BE2C (cell line): ENCODE results near the gene CRYBG2.

Experiments used
- DNase-seq: peaks from one replicate; pipeline ENCODE4 v3.0.0-alpha.2; 2020
- H3K27me3 ChIP-seq: fragments of 250-450 bp; sonication (Bioruptor Pico); 2 replicates; pipeline ENCODE4 v1.5.1; 2020; ENCODE audit warnings: mild to moderate bottlenecking
- H3K36me3 ChIP-seq: fragments of 250-450 bp; sonication (Bioruptor Pico); 2 replicates; pipeline ENCODE4 v1.5.1; 2020; ENCODE audit warnings: mild to moderate bottlenecking
- H3K4me1 ChIP-seq: fragments of 250-450 bp; sonication (Bioruptor Pico); 2 replicates; pipeline ENCODE4 v1.5.1; 2020
- H3K4me3 ChIP-seq: 2 replicates; pipeline ENCODE4 v1.5.1; 2011; ENCODE audit warnings: low read depth, low read length
- H3K9me3 ChIP-seq: fragments of 250-450 bp; sonication (Bioruptor Pico); 2 replicates; pipeline ENCODE4 v1.5.1; 2020
- TF ChIP-seq, protein P1 (sequence below): IDR thresholded peaks from 2 replicates; pipeline ENCODE4 v1.5.1; 2012; ENCODE audit warnings: mild to moderate bottlenecking, low read depth, low read length

Gene CRYBG2

DNA sequence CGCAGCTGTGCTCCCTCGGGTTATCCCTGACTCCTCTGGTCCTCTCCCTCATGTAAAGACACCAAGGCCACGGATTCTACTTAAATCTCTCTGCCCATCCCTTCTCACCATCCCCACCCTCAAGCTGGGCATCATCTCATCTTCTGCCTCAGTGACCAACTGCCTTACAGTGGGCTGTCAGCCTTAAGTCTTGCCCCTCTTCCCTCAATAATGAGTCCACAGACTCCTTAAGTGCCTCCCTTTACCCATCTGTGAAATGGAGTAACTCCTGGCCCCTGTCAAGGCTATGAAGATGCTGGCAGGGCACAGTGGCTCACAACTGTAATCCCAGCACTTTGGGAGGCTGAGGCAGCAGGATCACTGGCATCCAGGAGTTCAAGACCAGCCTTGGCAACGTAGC lies 62.0 kb downstream of the CRYBG2 start:
- TF ChIP-seq, protein P1, sequence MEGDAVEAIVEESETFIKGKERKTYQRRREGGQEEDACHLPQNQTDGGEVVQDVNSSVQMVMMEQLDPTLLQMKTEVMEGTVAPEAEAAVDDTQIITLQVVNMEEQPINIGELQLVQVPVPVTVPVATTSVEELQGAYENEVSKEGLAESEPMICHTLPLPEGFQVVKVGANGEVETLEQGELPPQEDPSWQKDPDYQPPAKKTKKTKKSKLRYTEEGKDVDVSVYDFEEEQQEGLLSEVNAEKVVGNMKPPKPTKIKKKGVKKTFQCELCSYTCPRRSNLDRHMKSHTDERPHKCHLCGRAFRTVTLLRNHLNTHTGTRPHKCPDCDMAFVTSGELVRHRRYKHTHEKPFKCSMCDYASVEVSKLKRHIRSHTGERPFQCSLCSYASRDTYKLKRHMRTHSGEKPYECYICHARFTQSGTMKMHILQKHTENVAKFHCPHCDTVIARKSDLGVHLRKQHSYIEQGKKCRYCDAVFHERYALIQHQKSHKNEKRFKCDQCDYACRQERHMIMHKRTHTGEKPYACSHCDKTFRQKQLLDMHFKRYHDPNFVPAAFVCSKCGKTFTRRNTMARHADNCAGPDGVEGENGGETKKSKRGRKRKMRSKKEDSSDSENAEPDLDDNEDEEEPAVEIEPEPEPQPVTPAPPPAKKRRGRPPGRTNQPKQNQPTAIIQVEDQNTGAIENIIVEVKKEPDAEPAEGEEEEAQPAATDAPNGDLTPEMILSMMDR, result no peak
- Histone ChIP-seq H3K4me3 (no peak overlapping the region), H3K4me1 (no peaks in the 10 kb centered on the region), H3K27me3 (no peaks in the 10 kb centered on the region), H3K36me3 (no peaks in the 10 kb centered on the region), H3K9me3 (no peaks in the 10 kb centered on the region)
- DNase-seq, result no peak

DNA sequence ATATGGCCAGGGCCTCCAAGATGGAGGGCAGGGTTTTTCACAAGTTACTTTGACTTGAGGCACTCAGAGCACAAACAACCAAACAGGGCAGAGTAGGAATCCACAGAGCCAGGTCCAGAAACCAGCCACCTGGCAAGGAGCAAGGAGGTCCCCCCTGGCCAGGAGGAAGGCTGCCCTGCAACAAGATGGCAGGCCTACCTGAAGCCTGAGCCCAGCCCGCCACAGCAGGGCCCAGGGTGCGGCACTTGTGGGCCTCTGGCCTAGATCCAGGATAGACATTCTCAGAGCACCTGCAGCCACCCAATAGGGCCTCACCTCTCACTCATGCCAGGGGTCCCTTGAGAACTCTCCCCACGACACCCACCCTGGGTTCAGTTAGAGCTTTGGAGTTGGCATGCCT lies 62.5 kb downstream of the CRYBG2 start:
- Histone ChIP-seq H3K4me1 (no peaks in the 10 kb centered on the region), H3K4me3 (no peak overlapping the region), H3K36me3 (no peaks in the 10 kb centered on the region), H3K9me3 (no peaks in the 10 kb centered on the region), H3K27me3 (no peaks in the 10 kb centered on the region)
- TF ChIP-seq, protein P1, result no peak
- no peak for DNase-seq

DNA sequence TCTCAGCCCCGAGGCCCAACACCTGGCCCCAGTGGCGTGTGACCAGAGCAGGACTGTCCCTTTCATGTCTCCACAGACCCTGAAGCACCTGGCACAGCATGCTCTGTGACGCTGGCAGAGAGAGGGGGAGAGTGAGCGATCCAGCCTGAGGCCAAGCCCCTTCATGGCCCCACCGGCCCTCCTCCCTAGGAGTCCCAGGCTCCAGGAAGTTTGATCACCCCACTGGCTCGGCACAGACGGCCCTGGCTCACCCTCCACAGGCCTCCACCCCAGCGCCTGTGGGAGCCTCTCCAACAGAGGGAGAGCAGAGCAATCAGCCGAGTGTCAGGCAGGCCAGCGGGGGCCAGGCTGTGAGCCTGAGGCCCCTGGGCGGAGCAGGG lies 63.1 kb downstream of the CRYBG2 start:
- Histone ChIP-seq H3K4me1 (no peaks in the 10 kb centered on the region), H3K4me3 (no peak overlapping the region), H3K36me3 (no peaks in the 10 kb centered on the region), H3K9me3 (no peaks in the 10 kb centered on the region), H3K27me3 (no peaks in the 10 kb centered on the region)
- TF ChIP-seq, protein P1, result no peak
- peak; percentile 24 for DNase-seq

DNA sequence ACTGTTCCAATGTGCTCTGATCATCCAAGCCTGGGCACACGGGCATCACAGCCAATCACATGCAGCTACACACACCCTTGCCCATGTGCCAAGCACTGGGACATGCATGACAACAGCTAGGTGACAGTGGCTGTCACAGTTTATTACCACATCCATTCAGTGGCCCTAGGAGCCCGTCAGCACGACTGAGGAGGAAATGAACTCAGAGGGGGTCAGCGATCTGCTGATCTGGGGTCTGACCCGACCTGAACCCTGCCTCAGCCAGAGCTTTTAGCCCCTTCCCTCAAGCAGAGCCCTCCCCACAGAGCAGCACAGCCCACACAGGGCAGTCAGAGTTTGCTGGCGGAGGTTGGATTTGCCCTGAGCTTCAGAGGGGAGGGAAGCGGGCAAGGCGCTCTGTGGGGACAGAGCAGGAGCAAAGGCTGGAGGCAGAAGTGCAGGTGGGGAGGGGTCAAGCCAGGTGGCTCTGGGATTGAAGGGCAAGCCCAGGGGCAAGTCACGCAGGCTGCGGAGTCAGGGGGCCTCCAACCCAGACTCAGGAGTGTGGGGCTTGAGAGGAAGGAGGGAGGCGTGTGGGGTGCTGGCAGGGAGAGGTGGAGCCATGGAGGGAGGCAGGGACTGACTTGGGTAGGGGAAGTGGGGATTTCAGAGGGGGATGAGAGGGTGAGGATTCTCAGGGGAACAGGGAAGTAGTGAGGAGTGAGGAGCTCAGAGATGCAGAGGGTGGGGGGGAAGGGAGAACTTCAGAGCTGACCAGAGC lies 63.6 kb downstream of the CRYBG2 start:
- Histone ChIP-seq H3K4me1 (no peaks in the 10 kb centered on the region), H3K27me3 (no peaks in the 10 kb centered on the region), H3K36me3 (no peaks in the 10 kb centered on the region), H3K9me3 (no peaks in the 10 kb centered on the region), H3K4me3 (no peak overlapping the region)
- DNase-seq, result no peak
- TF ChIP-seq, protein P1, result no peak

DNA sequence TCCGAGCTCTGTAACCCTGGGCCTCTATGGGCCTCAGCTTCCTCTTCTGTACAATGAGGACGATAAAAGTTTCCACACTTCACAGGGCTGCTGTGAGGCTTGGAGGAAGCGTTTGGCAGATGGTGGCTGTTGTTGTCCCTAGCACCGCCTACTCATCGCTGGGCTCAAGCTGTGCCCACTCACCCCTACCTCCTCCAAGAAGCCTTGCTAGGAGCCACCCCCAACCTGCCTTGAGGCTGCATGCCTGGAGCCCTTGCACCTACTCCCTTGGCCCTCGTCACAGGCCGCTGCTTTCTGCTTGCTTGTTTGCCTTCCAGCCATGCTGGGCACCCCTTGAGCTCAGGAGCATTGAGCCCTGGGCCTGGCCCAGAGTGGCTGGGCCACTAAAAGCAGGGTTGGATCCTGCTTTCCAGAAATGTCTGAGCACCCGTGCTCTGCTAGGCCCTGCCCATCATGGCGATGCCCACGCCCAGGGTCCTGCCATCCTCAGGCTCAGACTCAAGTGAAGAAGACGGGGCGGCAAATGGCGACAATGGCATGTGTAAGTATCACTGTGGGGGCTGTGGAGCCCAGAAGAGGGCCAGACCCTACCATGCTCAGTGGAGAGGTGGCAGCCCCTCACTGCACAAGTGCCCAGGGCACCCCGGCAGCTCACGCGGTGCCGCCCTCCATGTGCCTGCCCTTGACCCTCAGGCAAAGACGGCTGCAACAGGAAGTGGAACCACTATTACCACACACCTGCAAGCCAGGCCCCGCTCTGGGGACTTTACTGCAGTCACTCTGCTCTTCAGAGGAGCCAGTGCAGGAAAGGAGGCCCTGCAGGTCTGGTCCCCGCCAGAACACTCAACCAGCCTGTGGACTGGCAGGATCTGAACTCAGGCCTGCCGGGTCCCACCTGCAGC lies 64.5 kb downstream of the CRYBG2 start:
- Histone ChIP-seq H3K27me3 (no peaks in the 10 kb centered on the region), H3K36me3 (no peaks in the 10 kb centered on the region), H3K9me3 (no peaks in the 10 kb centered on the region), H3K4me3 (no peak overlapping the region), H3K4me1 (no peaks in the 10 kb centered on the region)
- TF ChIP-seq, protein P1, result no peak
- DNase-seq, result no peak
